IMR-90 (cell line): ENCODE data around the gene ZFHX3. TPM values are rescaled to one million over a fixed set of nuclear protein-coding genes. Genes with fewer than 3 reads are reported as not detected.

ENCODE experiments used
- ATAC-seq: fragments of 200-7000 bp; cut with Tn5 transposase; 2 replicates; pipeline ENCODE4 v1.9.1; 2020; ENCODE audit warnings: low read depth, mild to moderate bottlenecking, moderate library complexity
- BruUV-seq: library from RNA; stranded (reverse); fragments of 400-500 nt; replicated peaks from 2 replicates; lab custom pipeline; 2021; lab: Mats Ljungman, UMichigan
- CTCF ChIA-PET: fragments of 300-600 bp; formaldehyde crosslinking; extraction: SDS; loops from one replicate; lab custom pipeline; 2021; ENCODE audit warnings: antibody characterized with exemption; lab: Yijun Ruan, JAX
- POLR2A ChIA-PET: fragments of 300-600 bp; sonication (Branson Sonifier 250); formaldehyde crosslinking; loops from one replicate; lab custom pipeline; 2022; ENCODE audit warnings: antibody characterized with exemption; ENCODE audit not compliant: unreplicated experiment; lab: Charles Lee
- DNase-seq: peaks from one replicate; pipeline ENCODE4 v3.0.0; 2013
- H2AFZ ChIP-seq: replicated peaks from 2 replicates; pipeline ENCODE3; 2013; ENCODE audit warnings: low read length, mild to moderate bottlenecking; ENCODE audit not compliant: poor library complexity
- H2AK5ac ChIP-seq: 2 replicates; pipeline ENCODE4 v1.6.1; 2013; ENCODE audit warnings: low read depth, low read length, inconsistent platforms
- H2AK9ac ChIP-seq: replicated peaks from 2 replicates; pipeline ENCODE3; 2013; ENCODE audit warnings: mild to moderate bottlenecking, low read depth, low read length, moderate library complexity; ENCODE audit not compliant: poor library complexity
- H2BK120ac ChIP-seq: 2 replicates; pipeline ENCODE4 v1.6.1; 2013; ENCODE audit warnings: low read depth, low read length, inconsistent platforms
- H2BK15ac ChIP-seq: 3 replicates; pipeline ENCODE4 v1.6.1; 2013; ENCODE audit warnings: low read depth, low read length, inconsistent platforms
- H2BK20ac ChIP-seq: 2 replicates; pipeline ENCODE4 v1.6.1; 2013; ENCODE audit warnings: low read depth, mild to moderate bottlenecking, inconsistent platforms, low read length, moderate library complexity
- H2BK5ac ChIP-seq: 2 replicates; pipeline ENCODE4 v1.6.1; 2013; ENCODE audit warnings: mild to moderate bottlenecking, low read depth, low read length, inconsistent platforms; ENCODE audit not compliant: poor library complexity, severe bottlenecking
- H3K14ac ChIP-seq: replicated peaks from 2 replicates; pipeline ENCODE4 v1.6.1; 2013; ENCODE audit warnings: low read depth, low read length, inconsistent platforms
- H3K18ac ChIP-seq: 2 replicates; pipeline ENCODE4 v1.6.1; 2013; ENCODE audit warnings: low read depth, low read length, control low read depth
- H3K23ac ChIP-seq: 2 replicates; pipeline ENCODE4 v1.6.1; 2013; ENCODE audit warnings: low read depth, low read length, inconsistent platforms
- H3K27ac ChIP-seq: 2 replicates; pipeline ENCODE4 v1.5.1; 2013; ENCODE audit warnings: mild to moderate bottlenecking, control low read depth, low read length; ENCODE audit not compliant: insufficient read depth
- H3K27me3 ChIP-seq: 2 replicates; pipeline ENCODE4 v1.6.1; 2013; ENCODE audit warnings: low read length; ENCODE audit not compliant: control insufficient read depth, insufficient read depth
- H3K36me3 ChIP-seq: 2 replicates; pipeline ENCODE4 v1.6.1; 2013; ENCODE audit warnings: low read length, mixed read lengths; ENCODE audit not compliant: control insufficient read depth, insufficient read depth
- H3K4ac ChIP-seq: 2 replicates; pipeline ENCODE4 v1.6.1; 2013; ENCODE audit warnings: low read depth, low read length, inconsistent platforms
- H3K4me1 ChIP-seq: 2 replicates; pipeline ENCODE4 v1.6.1; 2013; ENCODE audit warnings: low read length, mixed read lengths; ENCODE audit not compliant: control insufficient read depth, insufficient read depth
- H3K4me2 ChIP-seq: 2 replicates; pipeline ENCODE4 v1.6.1; 2013; ENCODE audit warnings: low read depth, mild to moderate bottlenecking, control low read depth, low read length, moderate library complexity
- H3K4me3 ChIP-seq: 2 replicates; pipeline ENCODE4 v1.5.1; 2013; ENCODE audit warnings: low read depth, mild to moderate bottlenecking, control low read depth, low read length, moderate library complexity; ENCODE audit not compliant: insufficient read depth
- H3K56ac ChIP-seq: 2 replicates; pipeline ENCODE4 v1.6.1; 2013; ENCODE audit warnings: low read length, inconsistent platforms; ENCODE audit not compliant: insufficient read depth; ENCODE audit errors: extremely low read depth
- H3K79me1 ChIP-seq, 2 experiments: 2 replicates each; pipeline ENCODE4 v1.6.1; 2013; ENCODE audit warnings: low read length in 2 of 2, inconsistent platforms in 1 of 2, low read depth in 1 of 2
- H3K9ac ChIP-seq: 2 replicates; pipeline ENCODE4 v1.6.1; 2013; ENCODE audit warnings: low read depth, low read length, control low read depth
- H3K9me1 ChIP-seq: 2 replicates; pipeline ENCODE4 v1.6.1; 2013; ENCODE audit warnings: low read length, inconsistent platforms; ENCODE audit not compliant: insufficient read depth
- H3K9me3 ChIP-seq: 2 replicates; pipeline ENCODE4 v1.6.1; 2013; ENCODE audit warnings: low read length; ENCODE audit not compliant: control insufficient read depth, insufficient read depth
- H4K20me1 ChIP-seq: 2 replicates; pipeline ENCODE4 v1.6.1; 2013; ENCODE audit warnings: low read length, inconsistent platforms; ENCODE audit not compliant: insufficient read depth
- H4K5ac ChIP-seq: 2 replicates; pipeline ENCODE4 v1.6.1; 2013; ENCODE audit warnings: mild to moderate bottlenecking, low read depth, low read length, control low read depth
- H4K8ac ChIP-seq, 2 experiments: 2 replicates each; pipeline ENCODE4 v1.6.1; 2013; ENCODE audit warnings: low read depth in 2 of 2, low read length in 2 of 2, control low read depth in 1 of 2, inconsistent platforms in 1 of 2
- H4K91ac ChIP-seq: 2 replicates; pipeline ENCODE4 v1.6.1; 2013; ENCODE audit warnings: low read depth, low read length, inconsistent platforms; ENCODE audit not compliant: insufficient read depth
- BHLHE40 ChIP-seq: fragments of 150-350 bp; IDR thresholded peaks from 2 replicates; pipeline ENCODE4 v1.6.1; 2016; ENCODE audit warnings: mild to moderate bottlenecking, low read depth, low read length
- CEBPB ChIP-seq: IDR thresholded peaks from 2 replicates; pipeline ENCODE4 v1.6.1; 2012; ENCODE audit warnings: low read depth, low read length, improper control_type of control experiment
- CHD1 ChIP-seq: IDR thresholded peaks from 2 replicates; pipeline ENCODE4 v1.6.1; 2012; ENCODE audit warnings: low read depth, low read length, improper control_type of control experiment
- FOS ChIP-seq: fragments of 150-350 bp; IDR thresholded peaks from 2 replicates; pipeline ENCODE4 v1.6.1; 2016; ENCODE audit warnings: low read depth, low read length
- MAFK ChIP-seq: IDR thresholded peaks from 2 replicates; pipeline ENCODE4 v1.6.1; 2012; ENCODE audit warnings: low read depth, low read length, improper control_type of control experiment
- MAZ ChIP-seq: IDR thresholded peaks from 2 replicates; pipeline ENCODE4 v1.6.1; 2012; ENCODE audit warnings: low read depth, mild to moderate bottlenecking, low read length, improper control_type of control experiment, moderate library complexity, borderline replicate concordance
- MXI1 ChIP-seq: IDR thresholded peaks from 2 replicates; pipeline ENCODE4 v1.6.1; 2012; ENCODE audit warnings: low read depth, mild to moderate bottlenecking, low read length, moderate library complexity, borderline replicate concordance
- NFE2L2 ChIP-seq: fragments of 150-350 bp; IDR thresholded peaks from 2 replicates; pipeline ENCODE4 v1.6.1; 2016; ENCODE audit warnings: low read depth, mild to moderate bottlenecking, low read length
- POLR2A ChIP-seq: IDR thresholded peaks from 2 replicates; pipeline ENCODE4 v1.6.1; 2012; ENCODE audit warnings: mild to moderate bottlenecking, low read depth, low read length
- RAD21 ChIP-seq: IDR thresholded peaks from 2 replicates; pipeline ENCODE4 v1.6.1; 2012; ENCODE audit warnings: low read length, improper control_type of control experiment
- RCOR1 ChIP-seq: IDR thresholded peaks from 2 replicates; pipeline ENCODE4 v1.6.1; 2012; ENCODE audit warnings: mild to moderate bottlenecking, low read length, improper control_type of control experiment; ENCODE audit not compliant: insufficient replicate concordance
- RFX5 ChIP-seq: IDR thresholded peaks from 2 replicates; pipeline ENCODE4 v1.8.0; 2012; ENCODE audit warnings: low read depth, mild to moderate bottlenecking, low read length, moderate library complexity
- SMC3 ChIP-seq: fragments of 150-350 bp; IDR thresholded peaks from 2 replicates; pipeline ENCODE4 v1.6.1; 2016; ENCODE audit warnings: low read depth, mild to moderate bottlenecking, antibody characterized with exemption, low read length, moderate library complexity
- WGBS, 2 experiments: methylation state at CpG; one replicate each; pipeline versions ENCODE4 v1.1.5 to v1.1.7; 2013; ENCODE audit warnings: missing lambda C conversion rate in 2 of 2; ENCODE audit not compliant: insufficient read length in 1 of 2; ENCODE audit errors: extremely low coverage in 2 of 2; 5-methylcytosine and 5-hydroxymethylcytosine counted together
- dilution Hi-C: fragments of 300-500 bp; cut with HindIII; formaldehyde crosslinking; loops from one replicate; pipeline ENCODE4 v1.14.3; 2018; ENCODE audit warnings: low sequenced_read_pairs; ENCODE audit not compliant: unreplicated experiment
- in situ Hi-C: fragments of 300-500 bp; cut with MboI; formaldehyde crosslinking; loops from 3 replicates; pipeline ENCODE4 v1.14.3; 2019; ENCODE audit warnings: low sequenced_read_pairs, inconsistent platforms, mixed read lengths
- intact Hi-C: fragments of 100-400 bp; cut with micrococcal nuclease; formaldehyde crosslinking; loops from 2 replicates; pipeline ENCODE4 v1.10.0; 2022
- polyA plus RNA-seq, 3 experiments: library from polyadenylated mRNA; depleted of rRNA; stranded (reverse); fragments of >200 nt; gene quantifications; 2 replicates each; pipeline ENCODE4 v1.2.3, GENCODE V29; 2012; ENCODE audit warnings: low replicate concordance in 1 of 3
- total RNA-seq: library from RNA; depleted of rRNA; stranded (reverse); fragments of >200 nt; gene quantifications from 2 replicates; pipeline ENCODE4 v1.2.3, GENCODE V29; 2012
- TF ChIP-seq, protein P1 (sequence below): conservative IDR thresholded peaks from 2 replicates; pipeline ENCODE4 v1.5.1; 2012; ENCODE audit warnings: mild to moderate bottlenecking, low read depth, low read length, improper control_type of control experiment
- TF ChIP-seq, protein P2 (sequence below): fragments of 150-350 bp; IDR thresholded peaks from 2 replicates; pipeline ENCODE4 v1.6.1; 2016; ENCODE audit warnings: low read depth, mild to moderate bottlenecking, low read length, moderate library complexity, borderline replicate concordance
- TF ChIP-seq, protein P3 (sequence below): fragments of 150-350 bp; IDR thresholded peaks from 2 replicates; pipeline ENCODE4 v1.6.1; 2017; ENCODE audit warnings: mild to moderate bottlenecking, antibody characterized with exemption, low read length, low read depth

ZFHX3 gene
- total and polyA plus RNA-seq, 2 of the 4 experiments (the other 2 are of a cell fraction): 1.4 to 1.7 TPM

GRCh38 chr16:72952404-72952803, 95.5 kb downstream of the ZFHX3 start:
- Histone ChIP-seq H3K56ac (no peak overlapping the region), H3K79me1 (peaks cover 18 to 68% of the 10 kb centered on the region in 2 experiments), H4K5ac (no peak overlapping the region), H2AK9ac (peak overlapping the region; percentile 17), H2BK20ac (no peak overlapping the region), H2BK5ac (no peak overlapping the region), H3K4ac (no peak overlapping the region; the same call in 1 of the 2 replicates), H3K4me3 (no peak overlapping the region), H3K9me3 (no peaks in the 10 kb centered on the region), H2BK120ac (no peak overlapping the region), H2AFZ (no peak overlapping the region), H2AK5ac (peak overlapping the region; percentile 25; the same call in 1 of the 2 replicates), H3K36me3 (peaks cover 23% of the 10 kb centered on the region), H3K23ac (no peak overlapping the region; the same call in 1 of the 2 replicates), H3K27me3 (no peaks in the 10 kb centered on the region), H3K18ac (no peak overlapping the region), H3K4me2 (peak overlapping the region; percentile 27; the same call in 1 of the 2 replicates), H3K27ac (0 out of 2 replicates have a peak overlapping the region, but pooled peaks have one; percentile 6), H2BK15ac (peak overlapping the region; percentile 21; the same call in 1 of the 3 replicates), H3K9ac (no peak overlapping the region), H4K91ac (no peak overlapping the region), H3K4me1 (peaks cover 13% of the 10 kb centered on the region), H4K8ac (no peak overlapping the region), H3K9me1 (peaks cover 24% of the 10 kb centered on the region), H3K14ac (peak overlapping the region; percentile 50; the same call in 1 of the 2 replicates), H4K20me1 (peaks cover 37% of the 10 kb centered on the region)
- ChIA-PET CTCF (interaction anchor here (1.0 kb wide), 1 partner anchor 9 kb away, joined by 3 read pairs; no protein-coding TSS in a partner anchor), POLR2A (no interaction called here)
- no TSS peak for BruUV-seq
- in situ Hi-C loops: no loop called here
- ATAC-seq: no peak
- 86% methylated on average over 1 of the region's 10 CpGs; no CpG with 5 or more reads in 1 of the 2 experiments for WGBS, 2 experiments
- TF ChIP-seq CEBPB: no peak
- no peak for TF ChIP-seq RFX5
- TF ChIP-seq MAZ: no peak
- no peak for TF ChIP-seq SMC3
- no peak for TF ChIP-seq RAD21
- TF ChIP-seq, protein P1, sequence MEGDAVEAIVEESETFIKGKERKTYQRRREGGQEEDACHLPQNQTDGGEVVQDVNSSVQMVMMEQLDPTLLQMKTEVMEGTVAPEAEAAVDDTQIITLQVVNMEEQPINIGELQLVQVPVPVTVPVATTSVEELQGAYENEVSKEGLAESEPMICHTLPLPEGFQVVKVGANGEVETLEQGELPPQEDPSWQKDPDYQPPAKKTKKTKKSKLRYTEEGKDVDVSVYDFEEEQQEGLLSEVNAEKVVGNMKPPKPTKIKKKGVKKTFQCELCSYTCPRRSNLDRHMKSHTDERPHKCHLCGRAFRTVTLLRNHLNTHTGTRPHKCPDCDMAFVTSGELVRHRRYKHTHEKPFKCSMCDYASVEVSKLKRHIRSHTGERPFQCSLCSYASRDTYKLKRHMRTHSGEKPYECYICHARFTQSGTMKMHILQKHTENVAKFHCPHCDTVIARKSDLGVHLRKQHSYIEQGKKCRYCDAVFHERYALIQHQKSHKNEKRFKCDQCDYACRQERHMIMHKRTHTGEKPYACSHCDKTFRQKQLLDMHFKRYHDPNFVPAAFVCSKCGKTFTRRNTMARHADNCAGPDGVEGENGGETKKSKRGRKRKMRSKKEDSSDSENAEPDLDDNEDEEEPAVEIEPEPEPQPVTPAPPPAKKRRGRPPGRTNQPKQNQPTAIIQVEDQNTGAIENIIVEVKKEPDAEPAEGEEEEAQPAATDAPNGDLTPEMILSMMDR: no peak
- TF ChIP-seq, protein P2, sequence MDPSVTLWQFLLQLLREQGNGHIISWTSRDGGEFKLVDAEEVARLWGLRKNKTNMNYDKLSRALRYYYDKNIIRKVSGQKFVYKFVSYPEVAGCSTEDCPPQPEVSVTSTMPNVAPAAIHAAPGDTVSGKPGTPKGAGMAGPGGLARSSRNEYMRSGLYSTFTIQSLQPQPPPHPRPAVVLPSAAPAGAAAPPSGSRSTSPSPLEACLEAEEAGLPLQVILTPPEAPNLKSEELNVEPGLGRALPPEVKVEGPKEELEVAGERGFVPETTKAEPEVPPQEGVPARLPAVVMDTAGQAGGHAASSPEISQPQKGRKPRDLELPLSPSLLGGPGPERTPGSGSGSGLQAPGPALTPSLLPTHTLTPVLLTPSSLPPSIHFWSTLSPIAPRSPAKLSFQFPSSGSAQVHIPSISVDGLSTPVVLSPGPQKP: no peak
- no peak for TF ChIP-seq RCOR1
- no peak for TF ChIP-seq CHD1
- no peak for TF ChIP-seq MAFK
- no peak for TF ChIP-seq MXI1
- TF ChIP-seq BHLHE40: no peak
- no peak for TF ChIP-seq FOS
- TF ChIP-seq, protein P3, sequence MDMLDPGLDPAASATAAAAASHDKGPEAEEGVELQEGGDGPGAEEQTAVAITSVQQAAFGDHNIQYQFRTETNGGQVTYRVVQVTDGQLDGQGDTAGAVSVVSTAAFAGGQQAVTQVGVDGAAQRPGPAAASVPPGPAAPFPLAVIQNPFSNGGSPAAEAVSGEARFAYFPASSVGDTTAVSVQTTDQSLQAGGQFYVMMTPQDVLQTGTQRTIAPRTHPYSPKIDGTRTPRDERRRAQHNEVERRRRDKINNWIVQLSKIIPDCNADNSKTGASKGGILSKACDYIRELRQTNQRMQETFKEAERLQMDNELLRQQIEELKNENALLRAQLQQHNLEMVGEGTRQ: no peak
- TF ChIP-seq NFE2L2: no peak
- TF ChIP-seq POLR2A: no peak
- DNase-seq: no peak
- intact Hi-C loops: no loop called here
- dilution Hi-C loops: no loop called here
